Prostate gland (tissue), 2 donors: ENCODE data around the gene DGKQ.

Experiments
- POLR2AphosphoS5 ChIP-seq: sonication (generic); formaldehyde crosslinking; IDR thresholded peaks from one replicate; pipeline ENCODE4 v1.6.1; 2017; ENCODE audit warnings: antibody characterized with exemption
- TF ChIP-seq, protein P1 (sequence below), 4 experiments: fragments of 200-600 bp in 2 of 4; fragments of 450-650 bp in 2 of 4; sonication (generic) in 2 of 4; IDR thresholded peaks; 1 replicate in 3 of 4; 2 replicates in 1 of 4; pipeline ENCODE4 v1.5.1; 2016 to 2019; ENCODE audit warnings: antibody characterized with exemption in 4 of 4, mild to moderate bottlenecking in 2 of 4, moderate library complexity in 2 of 4

DNA sequence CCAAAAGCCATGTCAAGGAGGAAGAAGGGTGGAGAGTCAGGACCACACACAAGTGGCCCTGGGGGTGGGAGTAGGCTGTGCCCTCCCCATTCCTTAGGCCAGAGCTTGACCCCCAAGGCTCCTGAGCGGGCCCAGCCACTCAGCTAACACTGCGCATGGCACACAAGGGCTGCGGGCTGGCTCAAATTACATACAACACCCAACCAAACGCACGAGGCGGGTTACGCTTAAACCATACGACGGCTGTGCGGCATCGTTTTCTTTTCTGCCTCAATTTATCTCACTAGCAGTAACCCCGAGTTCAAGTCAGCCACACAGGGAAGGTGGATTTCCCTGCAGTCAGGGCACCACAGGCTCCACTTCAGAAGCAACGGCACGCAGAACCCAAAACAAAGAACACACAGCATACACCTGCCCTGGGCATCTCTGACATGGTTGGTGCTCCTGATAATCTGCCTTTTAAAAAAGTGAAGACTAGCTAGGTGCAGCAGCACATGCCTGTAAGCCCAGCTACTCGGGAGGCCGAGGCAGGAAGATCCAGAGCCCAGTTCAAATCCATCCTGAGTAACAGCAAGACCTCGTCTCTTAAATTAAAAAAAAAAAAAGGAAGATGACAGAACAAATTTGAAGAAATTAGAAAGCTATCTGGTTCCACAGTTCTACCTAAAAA lies 44.1 kb downstream of the DGKQ start:
- TF ChIP-seq, protein P1, sequence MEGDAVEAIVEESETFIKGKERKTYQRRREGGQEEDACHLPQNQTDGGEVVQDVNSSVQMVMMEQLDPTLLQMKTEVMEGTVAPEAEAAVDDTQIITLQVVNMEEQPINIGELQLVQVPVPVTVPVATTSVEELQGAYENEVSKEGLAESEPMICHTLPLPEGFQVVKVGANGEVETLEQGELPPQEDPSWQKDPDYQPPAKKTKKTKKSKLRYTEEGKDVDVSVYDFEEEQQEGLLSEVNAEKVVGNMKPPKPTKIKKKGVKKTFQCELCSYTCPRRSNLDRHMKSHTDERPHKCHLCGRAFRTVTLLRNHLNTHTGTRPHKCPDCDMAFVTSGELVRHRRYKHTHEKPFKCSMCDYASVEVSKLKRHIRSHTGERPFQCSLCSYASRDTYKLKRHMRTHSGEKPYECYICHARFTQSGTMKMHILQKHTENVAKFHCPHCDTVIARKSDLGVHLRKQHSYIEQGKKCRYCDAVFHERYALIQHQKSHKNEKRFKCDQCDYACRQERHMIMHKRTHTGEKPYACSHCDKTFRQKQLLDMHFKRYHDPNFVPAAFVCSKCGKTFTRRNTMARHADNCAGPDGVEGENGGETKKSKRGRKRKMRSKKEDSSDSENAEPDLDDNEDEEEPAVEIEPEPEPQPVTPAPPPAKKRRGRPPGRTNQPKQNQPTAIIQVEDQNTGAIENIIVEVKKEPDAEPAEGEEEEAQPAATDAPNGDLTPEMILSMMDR (IDR thresholded peaks at IDR 0.05), result no peak
- no peak for TF ChIP-seq POLR2AphosphoS5
